ENCODE data around the gene HINT2.

The HINT2 gene

GRCh38 chr9:35769763-35770162 lies 45.1 kb downstream of the HINT2 start:
- ChIA-PET CTCF (no interaction called here), POLR2A (no interaction called here)
- TF ChIP-seq FOXK2 (IDR thresholded peaks at IDR 0.05) (no peak), SP1 (IDR thresholded peaks at IDR 0.05) (no peak), BHLHE40 (IDR thresholded peaks at IDR 0.05; ENCODE audit: borderline replicate concordance) (no peak), CTBP1 (IDR thresholded peaks at IDR 0.05; ENCODE audit: borderline replicate concordance) (no peak), HDGF (IDR thresholded peaks at IDR 0.05; ENCODE audit: borderline replicate concordance) (no peak), NFRKB (IDR thresholded peaks at IDR 0.05) (no peak), ARNT (IDR thresholded peaks at IDR 0.05) (no peak), TARDBP (IDR thresholded peaks at IDR 0.05) (no peak), ZNF384 (IDR thresholded peaks at IDR 0.05) (no peak), L3MBTL2 (conservative IDR thresholded peaks at IDR 0.05) (no peak), SUZ12 (IDR thresholded peaks at IDR 0.05) (no peak)
- DNase-seq (ENCODE audit: extremely low spot score): no peak

DNA sequence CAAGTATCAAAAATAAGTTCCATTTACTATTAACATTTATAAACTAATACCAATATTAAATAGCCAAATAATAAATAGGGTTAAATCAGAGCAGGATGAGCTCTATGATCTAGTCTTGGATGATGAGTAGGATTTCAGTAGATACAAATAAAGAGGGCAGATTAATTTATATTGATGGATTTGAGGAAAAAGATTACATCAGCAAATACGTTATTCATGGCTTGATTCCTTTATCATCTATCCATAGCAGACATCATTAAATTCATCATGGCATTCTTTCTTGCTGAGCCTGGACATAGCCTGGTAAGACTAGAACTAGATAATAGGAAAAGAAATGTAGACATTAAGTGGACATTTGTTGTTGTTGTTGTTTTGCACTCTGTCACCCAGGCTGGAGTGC lies 47.4 kb downstream of the HINT2 start:
- no peak for TF ChIP-seq TARDBP (IDR thresholded peaks at IDR 0.05)
- TF ChIP-seq PKNOX1 (IDR thresholded peaks at IDR 0.05): no peak
- TF ChIP-seq SUZ12 (IDR thresholded peaks at IDR 0.05): no peak
- no peak for TF ChIP-seq HDGF (IDR thresholded peaks at IDR 0.05; ENCODE audit: borderline replicate concordance)
- no peak for TF ChIP-seq LEF1 (IDR thresholded peaks at IDR 0.05; ENCODE audit: borderline replicate concordance)
- TF ChIP-seq L3MBTL2 (conservative IDR thresholded peaks at IDR 0.05): no peak
- no peak for TF ChIP-seq SP1 (IDR thresholded peaks at IDR 0.05)
- TF ChIP-seq NFRKB (IDR thresholded peaks at IDR 0.05): no peak
- TF ChIP-seq ZNF384 (IDR thresholded peaks at IDR 0.05): no peak
- no peak for TF ChIP-seq BHLHE40 (IDR thresholded peaks at IDR 0.05; ENCODE audit: borderline replicate concordance)
- TF ChIP-seq ARNT (IDR thresholded peaks at IDR 0.05): no peak
- POLR2A ChIA-PET: no interaction called here
- CTCF ChIA-PET: no interaction called here
- no peak for DNase-seq (ENCODE audit: extremely low spot score)

DNA sequence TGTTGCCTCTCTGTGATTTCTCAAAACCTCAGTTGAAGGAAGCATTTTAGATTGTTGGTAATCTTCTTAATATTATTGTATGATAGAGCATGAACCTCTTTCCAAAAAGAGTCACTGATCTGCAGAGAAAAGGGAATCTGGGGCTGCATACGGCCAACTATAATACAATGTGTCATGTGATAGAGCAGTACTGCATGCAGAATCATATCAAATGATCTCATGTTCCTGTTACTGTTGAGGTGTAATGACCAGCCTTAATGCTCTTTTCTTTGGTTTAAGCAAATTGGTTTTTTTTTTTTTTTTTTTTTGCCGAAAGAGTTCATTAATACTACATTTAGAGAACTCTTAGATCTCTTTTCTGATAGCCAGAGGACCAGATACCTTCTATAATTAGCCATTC lies 47.8 kb downstream of the HINT2 start:
- CTCF ChIA-PET: no interaction called here
- no peak for TF ChIP-seq ELF4 (IDR thresholded peaks at IDR 0.05)
- DNase-seq (ENCODE audit: extremely low spot score): no peak
- POLR2A ChIA-PET: no interaction called here

DNA sequence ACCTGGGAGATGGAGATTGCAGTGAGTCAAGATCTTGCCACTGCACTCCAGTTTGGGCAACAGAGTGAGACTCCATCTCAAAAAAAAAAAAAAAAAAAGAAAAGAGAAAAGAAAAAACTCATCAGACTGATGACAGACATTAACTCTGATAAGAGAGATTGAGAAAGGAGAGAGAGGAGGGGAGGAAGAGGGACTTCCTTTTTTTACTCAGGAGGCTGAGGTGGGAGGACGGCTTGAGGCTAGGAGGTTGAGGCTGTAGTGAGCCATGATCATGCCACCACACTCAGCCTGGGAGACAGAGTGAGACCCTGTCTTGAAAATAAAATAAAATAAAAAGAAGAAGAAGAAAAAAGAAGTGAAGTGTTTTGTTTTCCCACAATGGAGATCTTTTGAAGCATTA lies 51.0 kb downstream of the HINT2 start:
- DNase-seq (ENCODE audit: extremely low spot score): no peak
- POLR2A ChIA-PET: no interaction called here
- TF ChIP-seq PKNOX1 (IDR thresholded peaks at IDR 0.05): no peak
- CTCF ChIA-PET: no interaction called here

DNA sequence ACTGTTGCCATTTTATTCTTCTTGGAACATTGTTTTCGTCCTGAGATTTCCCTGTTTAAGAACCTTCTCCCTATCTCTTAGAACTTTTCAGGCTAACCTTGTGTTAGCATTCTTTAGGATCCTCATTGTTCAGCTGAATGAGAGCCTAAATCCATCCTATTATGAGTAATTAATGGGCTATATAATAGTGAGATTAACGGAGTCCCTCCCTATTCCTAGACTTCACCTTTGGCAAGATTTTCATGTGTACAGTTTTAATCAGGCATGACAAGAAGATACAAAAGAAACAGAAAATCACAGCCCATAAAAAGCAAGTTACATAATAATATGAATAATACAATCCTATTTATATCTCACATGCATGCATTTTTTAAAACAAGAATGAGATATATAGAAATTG lies 51.7 kb downstream of the HINT2 start:
- ChIA-PET CTCF (interaction anchor here (0.7 kb wide), 1 partner anchor 71 kb away, joined by 7 read pairs; no protein-coding TSS in a partner anchor), POLR2A (no interaction called here)
- no peak for TF ChIP-seq CTBP1 (IDR thresholded peaks at IDR 0.05; ENCODE audit: borderline replicate concordance)
- TF ChIP-seq L3MBTL2 (conservative IDR thresholded peaks at IDR 0.05): no peak
- no peak for TF ChIP-seq ZNF384 (IDR thresholded peaks at IDR 0.05)
- TF ChIP-seq SP1 (IDR thresholded peaks at IDR 0.05): no peak
- no peak for TF ChIP-seq TARDBP (IDR thresholded peaks at IDR 0.05)
- no peak for TF ChIP-seq PKNOX1 (IDR thresholded peaks at IDR 0.05)
- TF ChIP-seq NFRKB (IDR thresholded peaks at IDR 0.05): no peak
- no peak for TF ChIP-seq ARNT (IDR thresholded peaks at IDR 0.05)
- no peak for TF ChIP-seq SUZ12 (IDR thresholded peaks at IDR 0.05)
- no peak for TF ChIP-seq LEF1 (IDR thresholded peaks at IDR 0.05; ENCODE audit: borderline replicate concordance)
- TF ChIP-seq FOXA1 (IDR thresholded peaks at IDR 0.05): no peak
- no peak for TF ChIP-seq HDGF (IDR thresholded peaks at IDR 0.05; ENCODE audit: borderline replicate concordance)
- no peak for TF ChIP-seq BHLHE40 (IDR thresholded peaks at IDR 0.05; ENCODE audit: borderline replicate concordance)
- no peak for DNase-seq (ENCODE audit: extremely low spot score)
